ENCODE data around the gene TOMM70.
"Not testable (repeated sequence)": the region's sequence is repeated elsewhere in the genome, so short reads cannot be mapped to it uniquely, and the experiment has no call there.

The TOMM70 gene

DNA sequence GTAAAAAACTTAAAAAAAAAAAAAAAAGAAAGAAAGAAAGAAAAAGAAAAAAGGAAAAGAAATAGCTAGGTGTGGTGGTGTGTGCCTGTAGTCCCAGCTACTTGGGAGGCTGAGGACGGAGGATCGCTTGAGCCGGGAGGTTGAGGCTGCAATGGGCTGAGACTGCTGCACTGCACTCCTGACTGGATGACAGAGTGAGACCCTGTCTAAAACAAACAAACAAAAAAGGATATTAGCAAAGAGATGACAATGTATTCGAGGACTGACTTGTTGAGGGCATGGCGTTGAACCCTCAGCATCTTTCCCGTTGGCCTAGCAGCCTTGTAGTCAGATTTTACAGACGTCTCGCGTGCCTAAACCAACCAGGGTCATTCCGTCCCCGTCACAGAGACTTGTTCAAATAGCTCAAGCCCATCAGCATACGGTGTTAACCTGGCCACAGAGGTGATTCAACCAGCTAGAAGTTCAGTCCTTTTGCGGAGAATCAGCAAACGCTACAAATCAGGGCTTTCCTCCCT is 66.9 kb downstream of the TOMM70 start:
- Histone ChIP-seq H3K27me3 (ENCODE audit: control insufficient read depth in 5 of 5, insufficient read depth in 4 of 5, low read length in 5 of 5) (no peaks in the 10 kb centered on the region), H3K36me3 (ENCODE audit: control insufficient read depth in 5 of 5, insufficient read depth in 5 of 5, low read length in 5 of 5) (peaks cover 0 to 4% (median 0%) of the 10 kb centered on the region in 5 donors), H3K9ac (ENCODE audit: low read length in 5 of 5) (peak overlapping the region; percentile 56 to 89 (median 81)), H3K27ac (ENCODE audit: low read depth, low read length) (peak overlapping the region; percentile 49), H3K4me3 (ENCODE audit: low read depth in 1 of 5, low read length in 5 of 5) (peak overlapping the region; percentile 73 to 97 (median 91)), H3K4me1 (ENCODE audit: control insufficient read depth in 5 of 5, insufficient read depth in 5 of 5, low read length in 5 of 5) (peaks cover 2 to 17% (median 14%) of the 10 kb centered on the region in 5 donors), H3K9me3 (ENCODE audit: control insufficient read depth in 5 of 5, low read length in 5 of 5) (no peaks in the 10 kb centered on the region)

DNA sequence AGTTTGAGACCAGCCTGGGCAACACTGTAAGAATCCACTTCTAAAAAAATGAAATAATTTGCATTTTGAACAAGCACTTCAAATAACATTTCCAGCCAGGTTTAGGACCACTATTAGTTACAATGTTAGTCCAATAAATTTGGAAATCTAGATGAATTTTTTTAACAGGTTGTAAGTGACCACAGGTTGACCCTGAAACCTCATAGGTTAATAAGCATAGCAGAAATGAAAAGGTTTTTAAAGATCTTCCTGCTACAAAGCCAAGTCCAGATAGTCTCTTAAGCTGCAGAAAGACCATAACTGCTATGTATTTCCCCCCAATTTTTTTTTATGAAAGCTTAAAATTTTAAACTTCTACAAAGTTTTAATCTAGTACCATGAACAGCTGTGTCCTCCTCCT is 67.8 kb downstream of the TOMM70 start:
- peaks cover 0 to under 1% (median 0%) of the 10 kb centered on the region in 5 donors for H3K36me3 ChIP-seq (ENCODE audit: control insufficient read depth in 5 of 5, insufficient read depth in 5 of 5, low read length in 5 of 5)
- H3K27ac ChIP-seq (ENCODE audit: low read depth, low read length), result no peak overlapping the region
- H3K9me3 ChIP-seq (ENCODE audit: control insufficient read depth in 5 of 5, low read length in 5 of 5), result no peaks in the 10 kb centered on the region
- no peaks in the 10 kb centered on the region for H3K27me3 ChIP-seq (ENCODE audit: control insufficient read depth in 5 of 5, insufficient read depth in 4 of 5, low read length in 5 of 5)
- no peak overlapping the region for H3K9ac ChIP-seq (ENCODE audit: low read length in 5 of 5)
- no peak overlapping the region for H3K4me3 ChIP-seq (ENCODE audit: low read depth in 1 of 5, low read length in 5 of 5)
- H3K4me1 ChIP-seq (ENCODE audit: control insufficient read depth in 5 of 5, insufficient read depth in 5 of 5, low read length in 5 of 5), result peaks cover 2 to 17% (median 14%) of the 10 kb centered on the region in 5 donors

DNA sequence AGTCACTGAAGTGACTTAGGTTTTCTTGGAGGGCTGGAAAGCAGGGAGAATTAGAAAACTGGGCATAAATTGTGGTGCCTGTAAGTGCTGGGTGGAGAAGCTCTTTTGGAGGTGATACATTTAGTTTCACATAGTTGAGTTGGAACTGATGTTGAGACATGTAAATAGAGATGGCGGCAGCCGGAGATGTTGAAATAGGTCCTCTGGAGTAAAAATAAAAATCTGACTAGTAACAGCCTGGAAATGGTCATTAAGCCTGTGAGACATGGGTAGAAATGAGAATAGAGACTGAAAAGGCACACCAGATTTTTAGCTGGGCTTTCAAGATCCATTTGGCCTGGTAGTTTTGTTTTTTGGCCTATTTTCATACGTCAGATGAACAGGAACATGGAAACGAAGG is 69.2 kb downstream of the TOMM70 start:
- H3K9ac ChIP-seq (ENCODE audit: low read length in 5 of 5), result no peak overlapping the region
- H3K36me3 ChIP-seq (ENCODE audit: control insufficient read depth in 5 of 5, insufficient read depth in 5 of 5, low read length in 5 of 5), result peaks cover 0 to 2% (median 0%) of the 10 kb centered on the region in 5 donors
- peaks cover 2 to 17% (median 14%) of the 10 kb centered on the region in 5 donors for H3K4me1 ChIP-seq (ENCODE audit: control insufficient read depth in 5 of 5, insufficient read depth in 5 of 5, low read length in 5 of 5)
- H3K27me3 ChIP-seq (ENCODE audit: control insufficient read depth in 5 of 5, insufficient read depth in 4 of 5, low read length in 5 of 5), result no peaks in the 10 kb centered on the region
- H3K4me3 ChIP-seq (ENCODE audit: low read depth in 1 of 5, low read length in 5 of 5), result no peak overlapping the region
- no peaks in the 10 kb centered on the region for H3K9me3 ChIP-seq (ENCODE audit: control insufficient read depth in 5 of 5, low read length in 5 of 5)
- H3K27ac ChIP-seq (ENCODE audit: low read depth, low read length), result no peak overlapping the region

DNA sequence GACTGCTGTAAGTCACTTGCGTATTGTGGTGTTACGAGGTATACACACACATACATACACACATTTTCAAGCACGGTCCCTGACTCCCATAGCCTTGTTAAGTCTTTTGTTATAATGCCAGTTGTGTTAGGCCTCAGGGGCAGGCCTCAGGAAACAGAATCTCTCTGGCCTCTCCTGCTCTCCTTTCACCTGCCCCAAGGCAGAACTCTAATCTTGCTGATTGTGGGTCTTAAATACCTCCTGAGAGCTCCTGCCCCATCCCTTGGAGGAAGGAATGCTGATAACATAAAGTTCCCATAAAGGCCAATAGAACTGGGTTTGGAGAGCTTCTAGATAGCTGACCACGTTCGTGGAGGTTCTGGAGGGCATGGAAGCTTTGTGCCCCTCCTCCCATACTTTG is 70.2 kb downstream of the TOMM70 start:
- no peaks in the 10 kb centered on the region for H3K9me3 ChIP-seq (ENCODE audit: control insufficient read depth in 5 of 5, low read length in 5 of 5)
- no peak overlapping the region for H3K27ac ChIP-seq (ENCODE audit: low read depth, low read length)
- peaks cover 0 to 7% (median 3%) of the 10 kb centered on the region in 5 donors for H3K36me3 ChIP-seq (ENCODE audit: control insufficient read depth in 5 of 5, insufficient read depth in 5 of 5, low read length in 5 of 5)
- H3K4me3 ChIP-seq (ENCODE audit: low read depth in 1 of 5, low read length in 5 of 5), result no peak overlapping the region
- H3K4me1 ChIP-seq (ENCODE audit: control insufficient read depth in 5 of 5, insufficient read depth in 5 of 5, low read length in 5 of 5), result peaks cover 2 to 15% (median 13%) of the 10 kb centered on the region in 5 donors
- no peaks in the 10 kb centered on the region for H3K27me3 ChIP-seq (ENCODE audit: control insufficient read depth in 5 of 5, insufficient read depth in 4 of 5, low read length in 5 of 5)
- H3K9ac ChIP-seq (ENCODE audit: low read length in 5 of 5), result no peak overlapping the region

DNA sequence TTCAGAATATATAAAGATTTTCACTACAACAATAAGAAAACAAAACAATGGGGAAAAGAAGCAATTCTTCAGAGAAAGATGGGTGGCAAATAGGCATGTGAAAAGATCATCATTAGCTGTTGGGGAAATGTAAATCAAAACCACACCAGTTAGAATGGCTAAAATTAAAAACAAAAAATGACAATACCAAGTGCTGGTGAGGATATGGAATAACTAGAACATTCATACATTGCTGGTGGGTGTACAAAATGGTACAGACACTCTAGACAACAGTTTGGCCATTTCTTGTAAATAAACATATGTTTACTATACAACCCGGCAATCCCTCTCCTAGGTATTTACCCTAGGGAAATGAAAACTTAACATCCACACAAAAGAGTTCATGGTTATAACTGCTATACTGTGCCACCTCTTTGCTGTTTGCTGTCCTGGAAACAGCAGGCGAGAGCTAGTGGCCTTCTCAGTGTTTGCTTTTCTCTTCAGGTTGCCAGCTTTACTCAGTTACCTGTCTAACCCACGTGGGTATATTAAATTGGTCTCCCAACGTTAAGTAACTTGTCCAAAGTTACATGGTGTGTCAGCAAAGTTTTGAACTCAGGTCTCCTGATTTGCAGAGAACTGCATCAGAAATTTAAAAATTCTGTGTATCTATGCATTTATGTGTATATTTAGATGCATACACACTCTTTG is 70.9 kb downstream of the TOMM70 start:
- Histone ChIP-seq H3K9me3 (ENCODE audit: control insufficient read depth in 5 of 5, low read length in 5 of 5) (no peaks in the 10 kb centered on the region), H3K36me3 (ENCODE audit: control insufficient read depth in 5 of 5, insufficient read depth in 5 of 5, low read length in 5 of 5) (peaks cover 0 to 9% (median 5%) of the 10 kb centered on the region in 5 donors), H3K9ac (ENCODE audit: low read length in 5 of 5) (no peak overlapping the region)

DNA sequence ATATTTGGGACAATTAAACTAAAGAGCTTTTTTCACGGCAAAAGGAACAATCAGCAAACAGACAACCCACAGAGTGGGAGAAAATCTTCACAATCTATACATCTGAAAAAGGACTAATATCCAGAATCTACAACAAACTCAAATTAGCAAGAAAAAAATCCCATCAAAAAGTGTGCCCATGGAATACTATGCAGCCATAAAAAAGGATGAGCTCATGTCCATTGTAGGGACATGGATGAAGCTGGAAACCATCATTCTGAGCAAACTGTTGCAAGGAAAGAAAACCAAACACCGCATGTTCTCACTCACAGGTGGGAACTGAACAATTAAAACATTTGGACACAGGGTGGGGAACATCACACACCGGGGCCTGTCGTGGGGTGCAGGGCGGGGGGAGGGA is 73.5 kb downstream of the TOMM70 start:
- H3K27ac ChIP-seq (ENCODE audit: low read depth, low read length); H3K36me3 ChIP-seq (ENCODE audit: control insufficient read depth in 5 of 5, insufficient read depth in 5 of 5, low read length in 5 of 5); H3K27me3 ChIP-seq (ENCODE audit: control insufficient read depth in 5 of 5, insufficient read depth in 4 of 5, low read length in 5 of 5); H3K4me3 ChIP-seq (ENCODE audit: low read depth in 1 of 5, low read length in 5 of 5); H3K9me3 ChIP-seq (ENCODE audit: control insufficient read depth in 5 of 5, low read length in 5 of 5); H3K9ac ChIP-seq (ENCODE audit: low read length in 5 of 5); H3K4me1 ChIP-seq (ENCODE audit: control insufficient read depth in 5 of 5, insufficient read depth in 5 of 5, low read length in 5 of 5): not testable (repeated sequence)

More for the DNA sequence above, 70.9 kb downstream of the TOMM70 start:
- H3K4me1 ChIP-seq (ENCODE audit: control insufficient read depth in 5 of 5, insufficient read depth in 5 of 5, low read length in 5 of 5), result peaks cover 2 to 8% (median 6%) of the 10 kb centered on the region in 5 donors
- no peak overlapping the region for H3K4me3 ChIP-seq (ENCODE audit: low read depth in 1 of 5, low read length in 5 of 5)
- H3K27me3 ChIP-seq (ENCODE audit: control insufficient read depth in 5 of 5, insufficient read depth in 4 of 5, low read length in 5 of 5), result no peaks in the 10 kb centered on the region
- no peak overlapping the region for H3K27ac ChIP-seq (ENCODE audit: low read depth, low read length)

DNA sequence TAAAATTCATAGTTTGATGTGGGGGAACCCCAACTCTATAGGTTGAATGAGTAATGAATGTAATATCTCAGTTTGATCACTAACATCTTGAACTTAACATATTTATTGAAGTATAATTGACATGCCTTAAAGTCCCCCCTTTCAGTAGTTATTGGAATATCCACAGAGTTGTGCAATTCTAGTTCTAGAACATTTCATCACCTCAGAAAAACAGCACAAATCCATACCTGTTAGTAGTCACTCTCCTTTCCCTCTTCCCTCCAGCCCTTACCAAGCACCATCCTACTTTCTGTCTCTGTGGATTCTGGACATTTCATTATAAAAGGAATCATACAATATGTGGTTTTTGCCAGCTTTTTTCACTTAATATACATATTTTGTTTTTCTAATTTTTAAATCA is 75.1 kb downstream of the TOMM70 start:
- H3K27me3 ChIP-seq (ENCODE audit: control insufficient read depth in 5 of 5, insufficient read depth in 4 of 5, low read length in 5 of 5), result no peaks in the 10 kb centered on the region
- H3K4me1 ChIP-seq (ENCODE audit: control insufficient read depth in 5 of 5, insufficient read depth in 5 of 5, low read length in 5 of 5), result peaks cover 0 to 9% (median 2%) of the 10 kb centered on the region in 5 donors
- peaks cover 5 to 17% (median 9%) of the 10 kb centered on the region in 5 donors for H3K36me3 ChIP-seq (ENCODE audit: control insufficient read depth in 5 of 5, insufficient read depth in 5 of 5, low read length in 5 of 5)
- no peak overlapping the region for H3K9ac ChIP-seq (ENCODE audit: low read length in 5 of 5)
- no peak overlapping the region for H3K4me3 ChIP-seq (ENCODE audit: low read depth in 1 of 5, low read length in 5 of 5)
- H3K9me3 ChIP-seq (ENCODE audit: control insufficient read depth in 5 of 5, low read length in 5 of 5), result no peaks in the 10 kb centered on the region
- H3K27ac ChIP-seq (ENCODE audit: low read depth, low read length), result no peak overlapping the region

DNA sequence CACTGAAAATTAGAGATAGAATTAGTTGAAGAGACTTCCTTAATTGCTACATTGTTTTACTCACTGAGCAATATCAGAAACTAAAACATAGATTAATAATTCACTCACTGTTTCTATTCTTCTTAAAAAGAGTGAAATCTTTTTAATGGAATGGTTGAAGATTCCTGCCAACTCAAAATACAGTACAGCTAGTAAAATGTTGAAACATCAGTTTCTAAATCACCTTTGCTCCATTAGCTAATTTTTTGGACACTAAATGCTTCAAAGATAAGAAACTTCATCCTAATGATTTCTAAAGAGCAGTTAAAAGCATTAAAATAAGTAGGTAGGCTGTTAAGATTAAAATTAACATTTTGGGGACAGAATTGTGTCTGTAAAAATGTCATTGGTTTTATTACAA is 76.8 kb downstream of the TOMM70 start:
- H3K36me3 ChIP-seq (ENCODE audit: control insufficient read depth in 5 of 5, insufficient read depth in 5 of 5, low read length in 5 of 5), result peaks cover 10 to 32% (median 24%) of the 10 kb centered on the region in 5 donors

DNA sequence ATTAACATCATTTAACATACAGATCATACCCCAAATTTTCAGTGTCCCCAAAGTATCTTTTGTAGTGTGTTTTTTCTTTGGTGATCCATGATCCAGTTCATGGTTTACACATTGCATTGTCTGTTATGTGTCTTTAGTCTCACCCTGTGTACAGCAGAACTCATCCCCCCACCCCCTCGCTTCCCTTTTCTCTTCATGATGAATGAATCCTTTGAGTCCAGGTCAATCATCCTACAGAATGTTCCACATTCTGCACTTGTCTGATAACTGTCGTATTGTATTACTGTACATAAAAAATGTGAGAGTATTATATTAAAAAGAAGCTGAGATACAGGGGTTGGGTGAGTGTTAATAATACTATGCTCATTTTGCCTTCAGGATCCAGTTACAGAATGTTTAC is 80.9 kb downstream of the TOMM70 start:
- H3K27me3 ChIP-seq (ENCODE audit: control insufficient read depth in 5 of 5, insufficient read depth in 4 of 5, low read length in 5 of 5), result no peaks in the 10 kb centered on the region
- H3K4me3 ChIP-seq (ENCODE audit: low read depth in 1 of 5, low read length in 5 of 5), result no peak overlapping the region
- no peak overlapping the region for H3K27ac ChIP-seq (ENCODE audit: low read depth, low read length)
- H3K4me1 ChIP-seq (ENCODE audit: control insufficient read depth in 5 of 5, insufficient read depth in 5 of 5, low read length in 5 of 5), result peaks cover 0 to 16% (median 2%) of the 10 kb centered on the region in 5 donors
- no peak overlapping the region for H3K9ac ChIP-seq (ENCODE audit: low read length in 5 of 5)
- H3K9me3 ChIP-seq (ENCODE audit: control insufficient read depth in 5 of 5, low read length in 5 of 5), result no peaks in the 10 kb centered on the region
- peaks cover 9 to 35% (median 25%) of the 10 kb centered on the region in 5 donors for H3K36me3 ChIP-seq (ENCODE audit: control insufficient read depth in 5 of 5, insufficient read depth in 5 of 5, low read length in 5 of 5)

More for the DNA sequence above, 76.8 kb downstream of the TOMM70 start:
- Histone ChIP-seq H3K9me3 (ENCODE audit: control insufficient read depth in 5 of 5, low read length in 5 of 5) (no peaks in the 10 kb centered on the region), H3K9ac (ENCODE audit: low read length in 5 of 5) (peak overlapping the region in 1 of 5 donors; percentile 30), H3K4me1 (ENCODE audit: control insufficient read depth in 5 of 5, insufficient read depth in 5 of 5, low read length in 5 of 5) (peaks cover 0 to 9% (median 2%) of the 10 kb centered on the region in 5 donors), H3K4me3 (ENCODE audit: low read depth in 1 of 5, low read length in 5 of 5) (no peak overlapping the region), H3K27ac (ENCODE audit: low read depth, low read length) (peak overlapping the region; percentile 7), H3K27me3 (ENCODE audit: control insufficient read depth in 5 of 5, insufficient read depth in 4 of 5, low read length in 5 of 5) (no peaks in the 10 kb centered on the region)

DNA sequence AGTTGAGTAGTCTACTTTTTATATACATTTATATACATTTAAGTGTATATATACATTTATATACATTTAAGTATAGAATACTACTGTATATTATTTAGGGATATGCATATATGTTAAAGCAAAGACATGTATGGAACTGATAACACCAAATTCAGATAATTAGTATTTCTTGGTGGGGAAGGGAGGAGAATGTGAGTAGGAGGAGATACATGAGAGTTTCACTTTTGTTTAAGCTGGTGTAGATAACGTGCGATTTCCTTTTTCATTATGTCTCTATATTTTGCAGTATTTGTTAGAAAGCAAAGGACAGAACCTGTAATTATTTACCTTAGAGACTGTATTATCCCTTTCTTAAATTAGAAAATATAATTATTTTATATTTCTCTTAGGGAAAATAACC is 83.0 kb downstream of the TOMM70 start:
- Histone ChIP-seq H3K4me1 (ENCODE audit: control insufficient read depth in 5 of 5, insufficient read depth in 5 of 5, low read length in 5 of 5) (peaks cover 0 to 7% (median 0%) of the 10 kb centered on the region in 5 donors), H3K27ac (ENCODE audit: low read depth, low read length) (no peak overlapping the region), H3K36me3 (ENCODE audit: control insufficient read depth in 5 of 5, insufficient read depth in 5 of 5, low read length in 5 of 5) (peaks cover 9 to 40% (median 24%) of the 10 kb centered on the region in 5 donors), H3K4me3 (ENCODE audit: low read depth in 1 of 5, low read length in 5 of 5) (no peak overlapping the region), H3K9ac (ENCODE audit: low read length in 5 of 5) (no peak overlapping the region), H3K9me3 (ENCODE audit: control insufficient read depth in 5 of 5, low read length in 5 of 5) (no peaks in the 10 kb centered on the region), H3K27me3 (ENCODE audit: control insufficient read depth in 5 of 5, insufficient read depth in 4 of 5, low read length in 5 of 5) (no peaks in the 10 kb centered on the region)
